Measurements from ENCODE around the gene ZNF512.

DNA sequence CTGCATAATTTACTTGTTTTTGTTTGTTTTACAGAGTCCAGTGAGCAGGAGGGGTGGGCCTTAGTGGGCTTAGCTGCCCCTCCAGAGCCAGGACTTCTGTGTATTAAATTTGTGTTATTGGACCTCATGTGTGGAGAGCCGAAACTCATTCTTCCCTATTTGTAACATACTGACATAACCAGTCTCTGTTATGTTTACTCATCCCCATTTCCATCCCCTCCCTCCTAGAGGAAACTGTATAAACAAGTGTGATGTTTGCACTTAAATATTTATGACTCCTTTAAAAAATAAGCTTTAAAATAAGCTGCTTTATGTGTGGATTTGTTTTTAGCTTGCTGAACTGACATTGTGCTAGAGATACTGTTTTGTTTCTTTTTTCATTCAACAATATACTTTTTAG lies 13.8 kb downstream of the ZNF512 start:
- TF ChIP-seq, protein P1, sequence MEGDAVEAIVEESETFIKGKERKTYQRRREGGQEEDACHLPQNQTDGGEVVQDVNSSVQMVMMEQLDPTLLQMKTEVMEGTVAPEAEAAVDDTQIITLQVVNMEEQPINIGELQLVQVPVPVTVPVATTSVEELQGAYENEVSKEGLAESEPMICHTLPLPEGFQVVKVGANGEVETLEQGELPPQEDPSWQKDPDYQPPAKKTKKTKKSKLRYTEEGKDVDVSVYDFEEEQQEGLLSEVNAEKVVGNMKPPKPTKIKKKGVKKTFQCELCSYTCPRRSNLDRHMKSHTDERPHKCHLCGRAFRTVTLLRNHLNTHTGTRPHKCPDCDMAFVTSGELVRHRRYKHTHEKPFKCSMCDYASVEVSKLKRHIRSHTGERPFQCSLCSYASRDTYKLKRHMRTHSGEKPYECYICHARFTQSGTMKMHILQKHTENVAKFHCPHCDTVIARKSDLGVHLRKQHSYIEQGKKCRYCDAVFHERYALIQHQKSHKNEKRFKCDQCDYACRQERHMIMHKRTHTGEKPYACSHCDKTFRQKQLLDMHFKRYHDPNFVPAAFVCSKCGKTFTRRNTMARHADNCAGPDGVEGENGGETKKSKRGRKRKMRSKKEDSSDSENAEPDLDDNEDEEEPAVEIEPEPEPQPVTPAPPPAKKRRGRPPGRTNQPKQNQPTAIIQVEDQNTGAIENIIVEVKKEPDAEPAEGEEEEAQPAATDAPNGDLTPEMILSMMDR (IDR thresholded peaks at IDR 0.05 in 8 of 11, conservative IDR thresholded peaks at IDR 0.05 in 3 of 11), result no peak
- TF ChIP-seq POLR2A (IDR thresholded peaks at IDR 0.05), result no peak

All from spleen (tissue), 7 donors.